Measurements from ENCODE around the gene TOP1.

Gene TOP1

DNA sequence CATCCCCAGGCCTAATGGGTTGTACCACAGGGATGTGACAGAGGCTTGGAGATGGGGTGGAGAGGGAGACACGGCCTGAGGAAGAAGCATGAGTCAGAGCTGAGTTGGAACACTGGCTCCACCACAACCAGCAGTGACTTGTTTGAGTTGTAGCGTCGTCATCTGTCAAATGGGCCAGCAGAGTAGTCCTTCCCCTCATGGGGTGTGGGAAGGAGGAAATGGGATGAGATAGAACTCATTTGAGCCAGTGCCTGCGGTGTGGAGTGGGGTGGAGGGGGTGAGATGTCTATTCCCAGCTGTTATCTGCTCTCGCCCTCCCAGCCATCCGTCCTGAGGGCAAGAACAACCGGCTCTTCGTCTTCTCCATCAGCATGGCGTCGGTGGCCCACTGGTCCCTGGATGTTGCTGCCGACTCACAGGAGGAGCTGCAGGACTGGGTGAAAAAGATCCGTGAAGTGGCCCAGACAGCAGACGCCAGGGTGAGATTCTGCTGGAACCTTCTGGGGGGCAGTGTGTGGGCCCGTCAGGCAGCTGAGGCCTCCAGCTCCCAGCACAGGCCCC is 141.2 kb downstream of the TOP1 start:
- DNase-seq (ENCODE audit: low spot score), result no peak

DNA sequence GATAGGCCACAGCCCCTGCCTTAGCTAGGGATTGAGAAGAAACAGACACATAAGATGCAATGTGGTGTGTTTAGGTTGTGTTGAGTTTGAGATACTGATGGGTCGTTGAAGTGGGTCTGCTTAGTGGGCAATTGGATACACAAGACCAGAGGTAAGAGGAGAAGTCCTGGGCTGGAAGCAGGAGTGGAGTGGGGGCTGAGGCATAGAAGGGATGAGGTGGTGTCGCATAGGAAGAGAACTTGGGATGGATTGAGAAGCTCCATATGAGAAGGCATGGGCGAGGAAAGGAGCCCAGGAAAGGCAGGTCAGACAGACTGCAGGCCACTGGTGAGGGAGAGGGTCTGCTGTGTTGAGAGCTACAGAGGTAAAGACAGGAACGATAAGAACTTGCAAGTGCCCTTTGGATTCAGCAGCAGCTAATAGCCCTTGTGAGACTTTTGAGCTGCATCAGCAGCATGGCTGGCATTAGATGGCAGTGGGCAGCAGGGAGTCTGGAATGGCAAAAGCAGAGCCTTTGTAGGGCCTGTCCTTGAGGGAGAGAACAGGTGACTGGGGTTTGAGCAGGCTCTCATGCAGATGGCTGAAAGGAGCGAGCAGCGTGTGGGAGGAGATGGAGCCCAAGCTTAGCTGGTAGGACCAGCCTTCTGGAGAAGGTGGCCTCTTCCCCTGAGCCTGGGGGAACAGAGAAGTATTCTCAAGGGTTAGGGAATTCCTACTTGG is 141.9 kb downstream of the TOP1 start:
- DNase-seq (ENCODE audit: low spot score), result no peak

GRCh38 chr20:41171736-41172295 is 143.2 kb downstream of the TOP1 start:
- DNase-seq (ENCODE audit: low spot score), result no peak

DNA sequence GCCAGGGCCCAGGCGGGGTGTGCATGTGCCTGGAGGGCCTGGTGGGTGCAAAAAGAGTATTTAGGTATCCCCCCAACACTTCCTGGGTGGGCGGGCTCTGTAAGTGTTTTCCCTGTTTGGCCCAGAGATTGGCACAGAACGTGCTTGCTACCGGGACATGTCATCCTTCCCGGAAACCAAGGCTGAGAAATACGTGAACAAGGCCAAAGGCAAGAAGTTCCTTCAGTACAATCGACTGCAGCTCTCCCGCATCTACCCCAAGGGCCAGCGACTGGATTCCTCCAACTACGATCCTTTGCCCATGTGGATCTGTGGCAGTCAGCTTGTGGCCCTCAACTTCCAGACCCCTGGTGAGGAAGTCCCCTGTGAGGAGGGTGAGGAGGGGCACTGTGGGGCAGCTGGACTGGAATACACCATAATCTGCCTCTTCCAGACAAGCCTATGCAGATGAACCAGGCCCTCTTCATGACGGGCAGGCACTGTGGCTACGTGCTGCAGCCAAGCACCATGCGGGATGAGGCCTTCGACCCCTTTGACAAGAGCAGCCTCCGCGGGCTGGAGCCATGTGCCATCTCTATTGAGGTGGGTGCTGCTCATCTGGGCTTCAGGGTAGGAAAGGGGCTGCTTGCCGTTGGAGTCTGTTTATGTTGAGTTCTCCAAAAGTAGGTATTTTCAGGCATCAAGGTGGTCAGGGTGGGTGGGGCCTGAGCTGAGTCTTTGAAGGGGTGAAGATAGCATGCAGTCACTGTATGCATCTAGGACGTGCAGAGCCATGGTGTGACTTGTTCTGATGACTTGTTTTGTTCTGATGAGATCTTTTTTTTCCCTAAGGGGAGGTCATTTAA is 143.9 kb downstream of the TOP1 start:
- DNase-seq (ENCODE audit: low spot score), result no peak

GRCh38 chr20:41173161-41173721 is 144.6 kb downstream of the TOP1 start:
- peak; percentile 88 for DNase-seq (ENCODE audit: low spot score)

- no peak for DNase-seq (ENCODE audit: low spot score)
Observed at GRCh38 chr20:41173791-41174341, 145.2 kb downstream of the TOP1 start.

Data from iPS-NIHi11 (cell line).